PC-9 (cell line): Measurements from ENCODE around the gene FAM117A. TPM values are rescaled to one million over a fixed set of nuclear protein-coding genes. Genes with fewer than 3 reads are reported as not detected.

ENCODE experiments used
- BruUV-seq: library from RNA; stranded (reverse); fragments of 400-500 nt; replicated peaks from 2 replicates; lab custom pipeline; 2021; lab: Mats Ljungman, UMichigan
- CTCF ChIA-PET: fragments of 300-600 bp; sonication (Branson Sonifier 250); formaldehyde crosslinking; loops from one replicate; lab custom pipeline; 2022; ENCODE audit warnings: antibody characterized with exemption; lab: Charles Lee
- POLR2A ChIA-PET: fragments of 300-600 bp; sonication (Branson Sonifier 250); formaldehyde crosslinking; loops from one replicate; lab custom pipeline; 2022; ENCODE audit warnings: antibody characterized with exemption; ENCODE audit not compliant: unreplicated experiment; lab: Charles Lee
- DNase-seq, 2 experiments: peaks; one replicate each; pipeline versions ENCODE4 v3.0.0 to v3.0.0-alpha.2; 2015 to 2022; ENCODE audit warnings: mixed read lengths in 1 of 2
- H2AFZ ChIP-seq: fragments of 200-600 bp; sonication (generic); 2 replicates; pipeline ENCODE4 v1.8.1; 2017; ENCODE audit warnings: antibody characterized with exemption
- H3F3A ChIP-seq: fragments of 200-600 bp; sonication (generic); 2 replicates; pipeline ENCODE4 v1.8.1; 2017; ENCODE audit warnings: antibody characterized with exemption, mild to moderate bottlenecking, low read depth; ENCODE audit not compliant: insufficient read depth
- H3K27ac ChIP-seq: fragments of 200-600 bp; sonication (generic); 2 replicates; pipeline ENCODE4 v1.6.1; 2016; ENCODE audit warnings: mixed run types
- H3K27me3 ChIP-seq: fragments of 200-600 bp; sonication (generic); 2 replicates; pipeline ENCODE4 v1.6.1; 2016; ENCODE audit warnings: low read depth, mixed run types; ENCODE audit not compliant: insufficient read depth
- H3K36me3 ChIP-seq: fragments of 200-600 bp; sonication (generic); 2 replicates; pipeline ENCODE4 v1.6.1; 2016; ENCODE audit warnings: low read depth, mixed run types
- H3K4me1 ChIP-seq: fragments of 200-600 bp; sonication (generic); replicated peaks from 2 replicates; pipeline ENCODE4 v1.6.1; 2016; ENCODE audit warnings: mixed run types; ENCODE audit not compliant: insufficient read depth
- H3K4me2 ChIP-seq: fragments of 200-600 bp; sonication (generic); 2 replicates; pipeline ENCODE4 v1.6.1; 2017; ENCODE audit warnings: mixed run types
- H3K4me3 ChIP-seq: fragments of 200-600 bp; sonication (generic); 2 replicates; pipeline ENCODE4 v1.6.1; 2016; ENCODE audit warnings: mixed run types
- H3K79me2 ChIP-seq: fragments of 200-600 bp; sonication (generic); 2 replicates; pipeline ENCODE4 v1.6.1; 2017; ENCODE audit warnings: low read depth, mixed run types
- H3K9me2 ChIP-seq: fragments of 200-600 bp; sonication (generic); 2 replicates; pipeline ENCODE4 v1.8.1; 2017; ENCODE audit warnings: mild to moderate bottlenecking; ENCODE audit not compliant: insufficient read depth
- H3K9me3 ChIP-seq: fragments of 200-600 bp; sonication (generic); 2 replicates; pipeline ENCODE4 v1.8.1; 2016; ENCODE audit warnings: low read depth; ENCODE audit not compliant: insufficient read depth
- H4K20me1 ChIP-seq: fragments of 200-600 bp; sonication (generic); 2 replicates; pipeline ENCODE4 v1.8.1; 2017; ENCODE audit not compliant: insufficient read depth
- CTCF ChIP-seq: fragments of 200-600 bp; sonication (generic); conservative IDR thresholded peaks from 2 replicates; pipeline ENCODE4 v1.6.1; 2017; ENCODE audit warnings: mixed run types, antibody characterized with exemption, mild to moderate bottlenecking, moderate library complexity
- EZH2 ChIP-seq: fragments of 200-600 bp; sonication (generic); IDR thresholded peaks from 2 replicates; pipeline ENCODE4 v1.8.0; 2017; ENCODE audit warnings: antibody characterized with exemption, low read depth
- intact Hi-C: fragments of 100-400 bp; cut with micrococcal nuclease; formaldehyde crosslinking; loops from one replicate; pipeline ENCODE4 v1.10.0; 2022; ENCODE audit not compliant: unreplicated experiment
- total RNA-seq: library from RNA; stranded (reverse); gene quantifications from 2 replicates; pipeline ENCODE4 v1.2.3, GENCODE V29; 2021

FAM117A gene
- total RNA-seq, 1 experiment from 2014 or later, result 15.0 TPM

GRCh38 chr17:49723423-49723822 is 40.5 kb downstream of the FAM117A start:
- Histone ChIP-seq H3K27me3 (no peaks in the 10 kb centered on the region), H2AFZ (no peak overlapping the region), H3K4me3 (no peak overlapping the region), H3K4me1 (no peaks in the 10 kb centered on the region), H3K79me2 (no peaks in the 10 kb centered on the region), H3K9me2 (no peaks in the 10 kb centered on the region), H3K27ac (no peak overlapping the region), H4K20me1 (no peaks in the 10 kb centered on the region), H3K9me3 (no peaks in the 10 kb centered on the region), H3K4me2 (no peak overlapping the region), H3K36me3 (no peaks in the 10 kb centered on the region), H3F3A (no peaks in the 10 kb centered on the region)
- no TSS peak for BruUV-seq
- intact Hi-C loops, result no loop called here
- no peak for DNase-seq
- POLR2A ChIA-PET, result no interaction called here
- no peak for TF ChIP-seq EZH2
- TF ChIP-seq CTCF, result no peak
- CTCF ChIA-PET, result no interaction called here

- no TSS peak for BruUV-seq
- Histone ChIP-seq H3K36me3 (no peaks in the 10 kb centered on the region), H3F3A (no peaks in the 10 kb centered on the region), H3K79me2 (no peaks in the 10 kb centered on the region), H3K4me3 (no peak overlapping the region), H3K27ac (no peak overlapping the region), H3K9me3 (no peaks in the 10 kb centered on the region), H2AFZ (no peak overlapping the region), H4K20me1 (no peaks in the 10 kb centered on the region), H3K9me2 (no peaks in the 10 kb centered on the region), H3K4me2 (no peak overlapping the region), H3K27me3 (no peaks in the 10 kb centered on the region), H3K4me1 (no peaks in the 10 kb centered on the region)
- DNase-seq, result no peak
- ChIA-PET CTCF (no interaction called here), POLR2A (no interaction called here)
- TF ChIP-seq CTCF (no peak), EZH2 (no peak)
- intact Hi-C loops, result no loop called here
Observed at GRCh38 chr17:49722066-49722465, 41.9 kb downstream of the FAM117A start.

GRCh38 chr17:49717371-49717861 is 46.5 kb downstream of the FAM117A start:
- no peaks in the 10 kb centered on the region for H3K9me2 ChIP-seq
- no peaks in the 10 kb centered on the region for H3K4me1 ChIP-seq
- no TSS peak for BruUV-seq
- H3K4me3 ChIP-seq, result no peak overlapping the region
- intact Hi-C loops, result no loop called here
- no peaks in the 10 kb centered on the region for H3K27me3 ChIP-seq
- H3K79me2 ChIP-seq, result no peaks in the 10 kb centered on the region
- no peak overlapping the region for H2AFZ ChIP-seq
- no peaks in the 10 kb centered on the region for H3K36me3 ChIP-seq
- no peaks in the 10 kb centered on the region; the same call in 1 of the 2 replicates for H3K9me3 ChIP-seq
- TF ChIP-seq EZH2, result no peak
- TF ChIP-seq CTCF, result no peak
- H4K20me1 ChIP-seq, result no peaks in the 10 kb centered on the region
- CTCF ChIA-PET, result interaction anchor here (0.5 kb wide), 1 partner anchor 46 kb away, joined by 5 read pairs; the partner anchor contains the start of gene FAM117A
- H3K27ac ChIP-seq, result no peak overlapping the region
- POLR2A ChIA-PET, result no interaction called here
- H3K4me2 ChIP-seq, result no peak overlapping the region
- DNase-seq, result no peak
- H3F3A ChIP-seq, result no peaks in the 10 kb centered on the region
